ENCODE results near the gene NHEJ1.

NHEJ1 gene

DNA sequence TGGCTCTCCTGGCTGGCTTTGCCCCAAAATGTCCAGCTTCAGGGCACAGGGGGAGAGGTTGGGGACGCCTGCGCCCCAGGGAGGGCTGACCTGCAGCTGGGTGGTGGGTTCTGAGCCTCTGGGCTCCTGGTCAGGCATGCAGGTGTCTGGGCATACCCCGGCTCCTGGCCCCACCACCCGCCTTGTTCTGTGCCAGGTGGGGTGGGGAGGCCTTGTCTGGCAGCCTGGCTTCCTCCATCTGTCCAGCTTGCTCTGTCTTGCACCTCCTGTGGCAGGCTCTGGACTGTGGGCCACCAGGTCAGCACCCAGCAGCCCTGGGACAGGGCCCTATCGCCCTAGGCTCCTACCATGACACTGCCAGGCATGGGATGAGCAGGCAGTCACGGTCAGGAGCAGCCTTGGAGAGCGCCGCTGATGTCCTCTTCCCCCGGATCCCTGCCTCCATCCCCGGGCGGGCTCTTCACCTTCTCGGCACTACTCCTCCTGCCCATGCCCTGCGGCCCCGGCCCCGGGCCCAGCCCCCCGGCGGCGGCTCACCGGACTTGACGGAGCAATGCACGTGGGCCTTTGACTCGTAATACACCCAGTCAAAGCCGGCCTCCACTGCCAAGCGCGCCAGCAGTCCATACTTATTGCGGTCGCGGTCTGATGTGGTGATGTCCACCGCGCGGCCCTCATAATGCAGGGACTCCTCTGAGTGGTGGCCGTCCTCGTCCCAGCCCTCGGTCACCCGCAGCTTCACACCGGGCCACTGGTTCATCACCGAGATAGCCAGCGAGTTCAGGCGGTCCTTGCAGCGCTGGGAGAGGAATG is 103.5 kb downstream of the NHEJ1 start:
- DNase-seq, result no peak

- no peak for DNase-seq
These were observed 104.3 kb downstream of the NHEJ1 start for GRCh38 chr2:219056176-219056895.

DNA sequence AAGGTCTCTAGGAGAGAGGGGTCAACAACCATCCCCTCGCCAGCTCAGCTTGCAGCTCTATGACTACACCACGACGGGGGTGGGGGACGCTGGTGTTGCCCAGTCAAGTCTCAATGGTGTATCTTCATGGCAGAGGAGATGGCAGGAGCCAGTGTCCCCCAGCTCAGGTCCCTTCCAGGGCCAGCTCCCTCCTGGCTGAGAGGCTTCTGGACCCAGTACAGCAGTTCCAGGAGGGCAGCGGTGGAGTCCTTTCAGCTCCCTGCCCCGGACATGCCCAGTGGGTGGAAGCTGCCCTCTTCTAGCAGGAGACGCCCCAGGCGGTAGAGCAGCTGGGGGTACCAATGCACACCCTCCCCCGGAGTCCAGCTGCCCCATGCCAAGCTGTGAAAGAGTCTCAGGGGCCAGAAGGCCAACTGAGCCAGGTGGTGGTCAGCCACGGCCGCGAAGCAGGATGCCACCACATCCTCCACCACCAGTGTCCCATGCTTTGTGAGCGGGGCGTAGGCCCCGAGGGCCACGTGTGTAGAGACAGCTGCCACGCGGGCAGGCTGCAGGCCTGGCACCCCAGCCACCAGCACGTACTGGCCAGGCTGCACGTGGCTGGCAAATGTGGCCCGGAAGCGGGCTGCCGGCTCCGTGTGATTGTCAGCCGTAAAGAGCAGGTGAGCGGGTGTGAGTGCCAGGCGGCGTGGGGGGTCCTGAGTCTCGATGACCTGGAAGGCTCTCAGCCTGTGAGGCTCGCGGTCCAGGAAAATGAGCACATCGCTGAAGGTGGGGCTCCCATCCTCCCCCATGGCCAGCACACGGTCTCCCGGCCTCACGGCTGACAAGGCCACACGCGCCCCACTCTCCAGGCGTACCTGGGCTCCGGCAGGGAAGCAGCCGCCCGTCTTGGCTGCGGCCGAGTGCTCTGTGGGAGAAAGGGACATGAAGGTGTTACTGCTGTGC is 105.4 kb downstream of the NHEJ1 start:
- no peak for DNase-seq

GRCh38 chr2:219049282-219049681 is 111.3 kb downstream of the NHEJ1 start:
- DNase-seq, result no peak

GRCh38 chr2:219045937-219046550 is 114.6 kb downstream of the NHEJ1 start:
- DNase-seq, result peak in 1 of 2 donors; percentile 35

GRCh38 chr2:219042750-219043149 is 117.9 kb downstream of the NHEJ1 start:
- DNase-seq, result no peak

DNA sequence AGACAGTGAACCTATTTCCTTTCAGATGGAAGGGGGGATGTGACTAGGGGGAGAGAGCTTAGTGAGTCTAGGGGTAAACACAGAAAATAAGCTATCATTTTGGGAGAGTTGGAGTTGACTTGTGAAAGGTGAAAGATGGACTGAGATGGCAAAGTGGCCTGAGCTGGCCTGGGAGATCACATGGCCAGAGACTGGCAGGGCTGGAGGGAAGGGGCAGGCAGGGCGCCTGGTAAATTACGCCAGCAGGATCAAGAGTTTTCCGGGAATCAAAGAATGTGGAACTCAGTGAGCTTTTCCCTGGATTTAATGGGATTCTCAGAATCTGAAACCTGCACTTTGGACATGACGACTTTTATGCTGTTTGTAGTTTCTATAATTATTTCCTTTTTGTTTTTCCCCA is 118.5 kb downstream of the NHEJ1 start:
- no peak for DNase-seq

GRCh38 chr2:219041252-219041651 is 119.4 kb downstream of the NHEJ1 start, which contains the start of gene CFAP65:
Gene CFAP65 (minus strand): TSS chr2:219041516. CDS start chr2:219039048, 2,468 bp downstream.
- DNase-seq, result peak; percentile 39 to 53

- no peak for DNase-seq
These were observed 122.0 kb downstream of the NHEJ1 start for GRCh38 chr2:219038600-219038999.

GRCh38 chr2:219037783-219038499 is 122.7 kb downstream of the NHEJ1 start:
- DNase-seq, result no peak

GRCh38 chr2:219035942-219036341 is 124.7 kb downstream of the NHEJ1 start:
- no peak for DNase-seq

DNA sequence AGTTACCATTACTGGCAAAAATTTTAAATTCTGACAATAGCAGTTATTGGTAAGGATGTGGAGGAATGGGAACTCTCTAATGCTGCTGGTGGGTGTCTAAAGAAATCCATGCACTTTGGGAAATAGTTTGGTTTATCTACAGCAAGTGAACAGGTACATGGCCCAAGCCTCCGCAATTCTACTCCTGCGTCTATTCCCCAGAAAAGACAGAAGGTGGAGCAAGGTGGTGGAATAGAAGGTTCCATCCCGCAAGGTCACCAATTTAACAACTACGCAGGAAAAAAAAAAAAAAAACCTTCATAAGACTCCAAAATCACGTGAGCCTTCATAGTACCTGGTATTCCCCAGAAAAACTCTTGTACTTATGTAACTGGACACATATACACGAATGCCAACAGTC is 125.8 kb downstream of the NHEJ1 start:
- no peak for DNase-seq

- no peak for DNase-seq
These were observed 128.4 kb downstream of the NHEJ1 start for GRCh38 chr2:219032051-219032745.

- no peak for DNase-seq
These were observed 129.4 kb downstream of the NHEJ1 start for GRCh38 chr2:219031005-219031738.

DNA sequence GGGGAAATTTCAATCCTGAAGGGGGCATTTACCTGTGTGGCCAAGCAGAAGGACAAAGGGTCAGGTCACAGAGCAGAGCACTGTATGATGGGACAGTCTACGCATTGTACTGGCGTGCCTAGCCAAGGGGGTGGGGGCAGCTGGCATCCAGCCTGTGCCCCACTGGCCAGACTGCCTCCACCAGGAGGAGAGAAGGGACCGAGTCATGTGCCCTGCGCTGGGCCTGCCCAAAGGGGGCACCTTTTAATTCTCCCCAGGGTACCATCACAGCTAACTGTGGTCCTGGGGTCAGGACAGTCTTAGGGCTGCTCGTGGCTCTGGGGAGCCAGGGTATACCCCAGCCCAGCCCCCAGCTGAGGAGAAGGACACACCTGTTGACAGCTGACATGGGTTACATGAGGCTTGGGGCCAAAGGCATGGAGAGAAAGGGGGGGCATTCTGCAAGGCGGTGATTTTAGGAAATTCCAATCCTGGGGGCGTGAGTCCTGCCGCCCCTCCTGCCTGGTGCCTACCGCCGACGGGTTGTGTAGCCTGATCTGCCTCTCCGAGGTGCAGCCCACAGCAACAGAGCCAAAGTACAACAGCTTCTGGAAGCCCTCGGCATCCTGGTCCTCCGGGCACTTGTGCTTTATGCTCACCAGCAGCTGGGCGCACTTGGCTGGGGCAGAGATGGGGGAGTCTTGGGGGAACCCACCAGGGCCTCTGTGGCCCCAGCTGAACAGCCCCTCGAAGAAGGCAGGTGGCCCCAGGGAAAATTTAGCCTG is 130.3 kb downstream of the NHEJ1 start:
- DNase-seq, result no peak

DNA sequence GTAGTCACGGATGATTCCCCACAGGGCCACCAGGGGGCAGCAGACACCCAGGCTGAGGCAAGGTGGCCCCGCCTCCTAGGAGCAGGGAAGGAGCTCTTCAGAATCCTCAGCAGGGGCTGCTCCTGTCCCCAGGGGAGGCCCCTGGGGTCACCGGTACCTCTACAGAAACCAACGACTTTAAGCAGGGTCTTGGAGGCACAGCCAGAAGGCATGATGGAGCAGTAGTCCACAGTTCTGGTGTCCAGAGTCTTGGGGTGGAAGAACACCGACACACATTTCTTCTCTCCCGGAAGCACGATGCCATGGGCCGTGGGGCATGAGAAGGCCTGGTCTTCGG is 130.8 kb downstream of the NHEJ1 start:
- DNase-seq, result peak; percentile 81 to 82

DNA sequence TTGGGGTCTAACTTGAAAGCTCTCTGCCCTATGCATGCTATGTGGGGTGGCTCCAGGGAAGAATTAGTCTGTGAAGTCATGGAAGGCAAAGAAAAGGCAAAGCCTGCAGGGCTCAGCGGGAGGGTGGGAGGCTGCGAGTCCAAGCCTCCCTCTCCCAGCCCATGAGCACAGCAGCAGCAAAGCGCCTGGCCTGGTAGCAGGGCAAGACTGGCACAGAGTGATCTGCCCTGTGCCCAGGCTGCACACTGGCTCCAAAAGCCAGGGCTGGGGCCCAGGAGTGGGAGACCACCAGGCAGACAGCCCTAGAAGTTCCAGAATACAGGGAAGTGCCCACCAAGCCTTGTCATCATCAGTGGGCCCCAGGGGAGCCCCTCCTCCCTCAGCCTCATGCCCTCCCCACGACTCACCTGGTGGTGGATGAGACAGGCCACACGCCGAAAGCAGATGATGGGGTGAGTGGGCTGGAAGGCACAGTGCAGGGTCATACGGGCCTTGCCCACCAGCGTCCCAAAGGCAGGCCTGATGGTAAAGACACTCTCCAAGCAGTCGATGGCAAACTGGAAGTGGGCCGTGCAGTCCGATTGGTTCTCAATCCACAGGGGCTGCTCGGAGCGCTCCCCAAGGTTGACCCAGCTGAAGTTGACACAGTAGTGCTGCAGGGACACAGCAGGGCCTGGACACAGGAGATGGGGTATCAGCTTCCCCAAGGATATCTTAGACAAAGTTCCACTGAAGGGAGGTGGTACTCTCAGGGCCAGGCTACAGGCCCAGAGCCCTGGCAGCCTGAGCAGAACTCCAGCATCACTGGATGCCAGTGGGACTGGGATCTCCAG is 131.4 kb downstream of the NHEJ1 start:
- DNase-seq, result no peak

GRCh38 chr2:219028141-219028540 is 132.5 kb downstream of the NHEJ1 start:
- no peak for DNase-seq

GRCh38 chr2:219027511-219028055 is 133.0 kb downstream of the NHEJ1 start:
- DNase-seq, result no peak

All from stimulated activated CD4-positive, alpha-beta T cell treated with anti-CD3 and anti-CD28 coated beads, Interleukin-2, amount 100 ng/mL, for 24 hours (primary cell).